Mucosa of gallbladder (tissue), 1 donor: Measurements from ENCODE around the gene LTB4R. TPM values are rescaled to one million over a fixed set of nuclear protein-coding genes. Genes with fewer than 3 reads are reported as not detected.

ENCODE experiments used
- DNase-seq: peaks from one replicate; pipeline ENCODE4 v3.0.0-alpha.2; 2020; ENCODE audit warnings: low spot score
- total RNA-seq: library from RNA; stranded (reverse); gene quantifications from one replicate; pipeline ENCODE4 v1.2.1, GENCODE V29; 2021
- donor health status: DM: no; HTN: no; CAD: no.

The LTB4R gene
- total RNA-seq = 6.5 TPM

- DNase-seq = peak; percentile 66
These were observed at the start of gene LTB4R for GRCh38 chr14:24310646-24311604. Gene LTB4R, plus strand, starts transcription at chr14:24311502. Its CDS starts 4,150 bp downstream, at chr14:24315652.

GRCh38 chr14:24261969-24262327, 49.4 kb upstream of the LTB4R start:
- no peak for DNase-seq

GRCh38 chr14:24262821-24263733, 48.2 kb upstream of the LTB4R start, which contains the start of gene TGM1:
Gene TGM1, minus strand, starts transcription at chr14:24263177. Its CDS starts 825 bp downstream, at chr14:24262352.
- DNase-seq = no peak

GRCh38 chr14:24263848-24264247, 47.5 kb upstream of the LTB4R start:
- DNase-seq = no peak

- DNase-seq = no peak
These were observed 47.0 kb upstream of the LTB4R start for GRCh38 chr14:24264298-24264697.

- no peak for DNase-seq
These were observed 44.7 kb upstream of the LTB4R start for GRCh38 chr14:24266344-24267244.

GRCh38 chr14:24267516-24267915, 43.8 kb upstream of the LTB4R start:
- DNase-seq = no peak

GRCh38 chr14:24268225-24268624, 43.1 kb upstream of the LTB4R start:
- no peak for DNase-seq

- DNase-seq = no peak
These were observed 41.9 kb upstream of the LTB4R start for GRCh38 chr14:24269368-24269767.

- DNase-seq = no peak
These were observed 41.3 kb upstream of the LTB4R start for GRCh38 chr14:24269910-24270536.

- DNase-seq = no peak
These were observed 40.7 kb upstream of the LTB4R start for GRCh38 chr14:24270537-24271133.

- DNase-seq = peak; percentile 89
These were observed 40.0 kb upstream of the LTB4R start, which contains the start of gene RABGGTA for GRCh38 chr14:24271134-24271833. Gene RABGGTA, minus strand, starts transcription at chr14:24271597. Its CDS starts 482 bp downstream, at chr14:24271115.

GRCh38 chr14:24271834-24272263, 39.5 kb upstream of the LTB4R start:
- DNase-seq = no peak

- DNase-seq = no peak
These were observed 38.8 kb upstream of the LTB4R start for GRCh38 chr14:24272467-24272866.

- no peak for DNase-seq
These were observed 37.8 kb upstream of the LTB4R start for GRCh38 chr14:24273422-24273998.

GRCh38 chr14:24274101-24274543, 37.2 kb upstream of the LTB4R start:
- no peak for DNase-seq

- no peak for DNase-seq
These were observed 34.2 kb upstream of the LTB4R start for GRCh38 chr14:24277071-24277470.

- peak; percentile 29 for DNase-seq
These were observed 33.5 kb upstream of the LTB4R start for GRCh38 chr14:24277606-24278321.
